T-helper 2 cell treated with Interferon-gamma antibody and Interleukin-4, amounts not matched to agents 5 μg/mL and 100 μg/mL, for 36 hours (primary cell): ENCODE data around the gene ETNK2.

ENCODE experiments used
- DNase-seq: peaks from one replicate; pipeline ENCODE4 v3.0.0; 2021; ENCODE audit warnings: low spot score
- H3K27ac Mint-ChIP-seq: one replicate; pipeline ENCODE4 v1.8.0; 2021; ENCODE audit warnings: mild to moderate bottlenecking, mixed read lengths
- H3K27me3 Mint-ChIP-seq: one replicate; pipeline ENCODE4 v1.8.0; 2021; ENCODE audit warnings: low read depth, mixed read lengths
- H3K36me3 Mint-ChIP-seq: one replicate; pipeline ENCODE4 v1.8.0; 2021; ENCODE audit warnings: low read depth, mixed read lengths
- H3K4me1 Mint-ChIP-seq: one replicate; pipeline ENCODE4 v1.8.0; 2021; ENCODE audit warnings: low read depth, mixed read lengths
- H3K4me3 Mint-ChIP-seq: one replicate; pipeline ENCODE4 v1.8.0; 2022; ENCODE audit warnings: mild to moderate bottlenecking, moderate library complexity, mixed read lengths
- H3K9me3 Mint-ChIP-seq: one replicate; pipeline ENCODE4 v1.8.0; 2021; ENCODE audit warnings: mixed read lengths

ETNK2 gene

DNA sequence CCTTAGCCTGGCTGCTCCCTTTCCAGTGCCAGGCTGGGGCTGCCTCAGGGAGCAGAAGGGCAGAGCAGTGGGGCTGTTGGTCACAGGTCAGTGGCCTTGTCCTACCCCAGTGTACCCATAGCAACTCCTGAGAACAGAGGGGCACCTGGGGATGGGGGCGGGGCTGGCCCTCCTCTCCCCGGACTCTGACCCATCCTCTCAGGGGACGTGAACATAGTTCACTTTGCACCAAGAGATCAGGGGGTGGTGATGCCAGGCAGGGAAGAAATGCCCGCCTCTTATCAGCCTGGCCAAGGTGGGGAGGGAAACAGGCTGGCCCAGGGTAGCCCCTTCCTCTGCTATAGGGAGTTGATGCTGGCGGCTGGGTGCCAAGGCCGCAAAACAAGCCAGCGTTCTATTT, 4.9 kb downstream of the ETNK2 start:
- Mint-ChIP-seq H3K36me3 (no peaks in the 10 kb centered on the region), H3K27me3 (peaks cover 16% of the 10 kb centered on the region), H3K4me1 (no peaks in the 10 kb centered on the region), H3K4me3 (no peak overlapping the region), H3K9me3 (no peaks in the 10 kb centered on the region), H3K27ac (no peak overlapping the region)
- no peak for DNase-seq

DNA sequence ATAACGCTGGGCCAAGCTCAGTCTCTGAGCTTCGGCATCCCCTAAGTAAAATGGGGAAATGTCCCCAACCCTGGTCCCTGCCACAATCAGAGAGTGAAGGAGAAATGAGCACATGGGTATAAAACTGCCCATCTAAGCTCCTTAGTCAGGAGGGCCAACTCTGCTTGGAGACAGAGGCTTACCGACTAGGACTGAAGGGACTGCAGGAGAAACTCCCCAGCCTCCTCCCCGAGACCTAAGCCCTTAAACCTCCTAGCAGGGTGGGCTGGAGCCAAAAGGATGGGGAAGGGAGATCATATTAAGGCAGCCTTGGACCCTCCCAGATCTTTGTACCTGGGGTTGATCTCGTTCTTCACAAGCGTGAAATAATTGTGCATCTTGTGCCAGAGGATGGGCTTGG, 5.5 kb downstream of the ETNK2 start:
- no peak overlapping the region for H3K4me3 Mint-ChIP-seq
- no peaks in the 10 kb centered on the region for H3K4me1 Mint-ChIP-seq
- DNase-seq: no peak
- H3K36me3 Mint-ChIP-seq: no peaks in the 10 kb centered on the region
- no peak overlapping the region for H3K27ac Mint-ChIP-seq
- no peaks in the 10 kb centered on the region for H3K9me3 Mint-ChIP-seq
- H3K27me3 Mint-ChIP-seq: peaks cover 16% of the 10 kb centered on the region

DNA sequence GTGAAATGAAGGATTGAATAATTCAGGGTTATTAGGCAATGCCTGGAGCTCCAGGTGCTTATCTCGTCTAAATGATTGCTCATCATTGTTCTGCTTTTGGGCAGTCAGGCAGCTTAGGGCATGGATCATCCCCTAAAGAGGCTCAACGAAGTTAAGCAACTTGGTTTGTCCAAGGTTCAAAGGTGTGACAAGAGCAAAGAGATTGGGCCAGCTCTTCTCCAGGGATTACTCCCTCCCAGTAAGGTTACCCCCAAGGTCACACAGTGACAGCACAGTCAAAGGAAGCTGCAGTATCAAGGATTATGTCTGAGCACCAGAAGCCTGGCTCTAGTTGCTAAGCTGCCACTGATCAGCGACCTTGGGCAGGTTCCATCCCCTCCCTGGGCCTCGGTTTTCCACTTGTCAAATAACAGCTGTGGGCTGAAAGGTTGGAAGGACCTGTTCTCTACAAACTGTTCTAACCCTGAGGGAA, 6.8 kb downstream of the ETNK2 start:
- no peak overlapping the region for H3K4me3 Mint-ChIP-seq
- H3K9me3 Mint-ChIP-seq: no peaks in the 10 kb centered on the region
- no peak for DNase-seq
- no peak overlapping the region for H3K27ac Mint-ChIP-seq
- no peaks in the 10 kb centered on the region for H3K36me3 Mint-ChIP-seq
- H3K27me3 Mint-ChIP-seq: peaks cover 7% of the 10 kb centered on the region
- H3K4me1 Mint-ChIP-seq: no peaks in the 10 kb centered on the region

DNA sequence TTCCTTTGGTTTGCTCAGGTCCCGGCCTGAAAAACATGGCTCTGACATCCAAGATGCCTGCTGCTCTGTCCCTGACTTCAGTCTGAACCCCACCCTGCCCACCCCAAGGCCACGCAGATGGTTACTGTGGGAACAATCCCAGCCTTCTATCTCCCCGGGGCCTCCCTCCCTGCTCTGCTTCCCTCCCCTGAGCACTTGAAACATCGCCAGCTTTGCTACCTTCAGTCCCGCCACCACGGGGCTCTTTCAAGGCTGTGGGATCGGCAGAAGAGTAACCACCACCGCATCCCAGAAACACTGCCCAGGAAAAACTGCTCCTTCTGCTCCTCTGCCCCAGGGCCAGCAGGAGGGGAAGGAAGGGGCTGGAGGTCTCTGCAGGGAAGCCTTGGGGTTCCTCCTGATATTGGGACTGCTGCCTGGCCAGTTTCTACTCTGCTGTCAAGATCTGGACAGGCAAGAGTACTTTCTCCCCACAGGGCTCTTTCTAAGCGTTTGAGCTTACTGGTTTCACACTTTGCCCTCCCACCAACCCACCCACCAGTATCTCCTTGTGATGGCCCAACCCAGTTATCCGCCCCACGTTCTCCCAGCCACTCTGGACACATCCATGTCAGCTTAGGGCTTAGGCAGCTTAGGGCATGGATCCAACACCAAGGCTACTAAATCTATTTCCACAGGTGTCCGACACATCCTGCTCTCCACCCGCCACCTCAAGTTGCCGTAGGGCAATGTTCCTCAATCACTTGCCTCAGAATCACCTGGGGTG, 8.4 kb downstream of the ETNK2 start:
- Mint-ChIP-seq H3K27ac (no peak overlapping the region), H3K4me3 (no peak overlapping the region), H3K9me3 (no peaks in the 10 kb centered on the region), H3K4me1 (no peaks in the 10 kb centered on the region), H3K27me3 (peaks cover 4% of the 10 kb centered on the region), H3K36me3 (no peaks in the 10 kb centered on the region)
- DNase-seq: no peak

DNA sequence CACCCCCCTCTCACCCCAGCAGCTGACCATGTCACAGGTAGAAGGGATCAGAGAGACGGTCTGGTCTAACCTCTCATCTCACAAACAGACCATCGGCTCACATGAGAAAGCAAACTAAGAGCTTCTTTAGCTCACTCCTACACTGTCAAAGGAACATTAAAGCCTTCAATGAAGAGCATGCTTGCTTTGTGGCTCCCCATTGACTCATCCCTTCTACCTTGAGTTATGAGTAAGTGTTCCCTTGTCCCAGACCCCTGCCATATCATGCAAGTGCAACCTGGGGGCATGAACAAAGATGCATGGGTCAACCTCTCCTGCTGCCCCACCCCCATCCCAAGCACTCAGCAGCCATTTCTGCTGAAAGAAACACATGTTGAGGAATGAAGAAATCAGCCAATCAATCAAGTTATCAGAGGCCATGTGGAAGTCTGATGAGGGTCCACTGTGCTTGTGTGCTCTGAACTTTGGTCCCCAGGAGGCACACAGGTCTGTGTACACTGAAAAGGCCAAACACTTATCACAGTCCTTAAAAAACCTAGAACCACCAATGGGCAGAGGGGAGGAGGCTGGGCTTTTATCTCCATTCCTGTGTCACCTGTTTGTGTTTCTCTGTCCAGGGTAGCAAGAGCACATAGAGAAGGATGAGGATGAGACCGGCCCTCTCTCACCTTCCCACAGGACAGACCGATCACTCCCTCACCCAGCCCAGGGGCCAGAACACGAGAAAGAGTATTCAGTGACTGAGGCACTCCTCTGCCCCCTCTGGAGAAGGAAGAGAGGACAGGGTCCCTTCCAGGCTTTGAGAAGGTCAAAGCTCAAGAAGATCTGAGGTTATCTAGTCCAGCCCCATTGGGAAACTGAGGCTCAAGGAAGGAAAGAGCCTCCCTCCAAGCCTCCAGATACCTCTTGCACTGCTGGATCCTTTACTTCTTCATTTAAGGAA, 9.5 kb downstream of the ETNK2 start:
- no peaks in the 10 kb centered on the region for H3K4me1 Mint-ChIP-seq
- no peak overlapping the region for H3K4me3 Mint-ChIP-seq
- H3K27ac Mint-ChIP-seq: no peak overlapping the region
- peaks cover 4% of the 10 kb centered on the region for H3K27me3 Mint-ChIP-seq
- no peak for DNase-seq
- H3K9me3 Mint-ChIP-seq: no peaks in the 10 kb centered on the region
- no peaks in the 10 kb centered on the region for H3K36me3 Mint-ChIP-seq

DNA sequence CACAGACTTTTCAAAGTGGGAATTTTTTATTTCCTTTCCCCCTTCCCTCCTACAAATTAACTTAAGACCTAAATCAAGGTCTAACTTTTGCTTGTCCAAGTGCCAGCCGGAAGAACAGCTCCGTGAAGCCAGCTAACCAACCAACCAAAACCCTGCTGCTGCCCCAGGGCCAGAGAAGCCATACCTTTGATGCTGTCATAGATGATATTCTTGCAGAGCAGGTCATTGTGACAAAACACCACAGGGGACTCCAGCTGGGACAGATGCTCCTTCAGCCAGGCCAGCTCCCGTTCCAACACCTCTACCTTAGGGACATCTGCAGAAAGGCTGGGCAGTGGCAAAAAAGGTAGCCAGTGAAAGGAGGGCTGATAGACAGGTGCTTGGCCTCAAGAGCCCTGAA, 10.7 kb downstream of the ETNK2 start:
- no peaks in the 10 kb centered on the region for H3K4me1 Mint-ChIP-seq
- H3K9me3 Mint-ChIP-seq: no peaks in the 10 kb centered on the region
- H3K27ac Mint-ChIP-seq: no peak overlapping the region
- no peak for DNase-seq
- no peak overlapping the region for H3K4me3 Mint-ChIP-seq
- no peaks in the 10 kb centered on the region for H3K36me3 Mint-ChIP-seq
- peaks cover 4% of the 10 kb centered on the region for H3K27me3 Mint-ChIP-seq

DNA sequence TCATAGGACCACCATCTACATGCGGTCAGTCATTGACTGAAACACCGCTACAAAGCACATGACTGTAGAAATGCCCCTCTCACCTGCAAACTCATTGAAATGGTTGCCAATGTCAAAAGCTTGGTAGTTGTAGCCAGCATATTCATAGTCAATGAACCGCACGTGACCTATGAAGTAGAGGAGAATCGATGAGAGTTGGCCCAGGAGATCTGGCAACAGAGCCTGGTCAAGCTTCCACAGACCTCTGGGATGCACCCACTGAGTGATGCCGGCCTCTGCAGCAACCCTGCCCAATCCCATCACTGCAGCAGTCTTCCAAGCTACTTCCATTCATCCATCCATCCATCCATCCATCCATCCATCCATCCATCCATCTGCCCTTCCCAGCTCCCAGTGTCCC, 11.9 kb downstream of the ETNK2 start:
- no peak for DNase-seq
- H3K4me1 Mint-ChIP-seq: no peaks in the 10 kb centered on the region
- peaks cover 2% of the 10 kb centered on the region for H3K27me3 Mint-ChIP-seq
- H3K9me3 Mint-ChIP-seq: no peaks in the 10 kb centered on the region
- no peak overlapping the region for H3K27ac Mint-ChIP-seq
- H3K4me3 Mint-ChIP-seq: no peak overlapping the region
- no peaks in the 10 kb centered on the region for H3K36me3 Mint-ChIP-seq

DNA sequence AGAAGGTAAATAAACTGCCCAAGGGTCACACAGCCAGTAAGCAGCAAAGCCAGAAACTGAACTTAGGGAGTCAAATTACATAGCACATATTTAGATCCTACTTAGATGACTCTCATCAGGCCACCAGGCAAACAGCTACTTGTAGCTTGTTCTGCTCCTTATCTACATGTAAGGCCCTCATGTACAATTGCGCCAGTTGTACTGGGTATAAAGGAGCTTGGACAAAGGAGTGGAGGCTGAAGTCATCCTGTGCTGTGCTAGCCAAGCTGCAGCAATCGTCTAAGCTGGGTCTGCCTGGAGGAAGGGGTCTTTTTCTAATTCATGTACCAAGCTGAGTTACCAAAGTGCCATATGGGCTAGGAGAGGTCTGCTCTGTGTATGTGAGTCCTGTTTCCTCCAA, 12.8 kb downstream of the ETNK2 start:
- Mint-ChIP-seq H3K36me3 (no peaks in the 10 kb centered on the region), H3K27ac (no peak overlapping the region), H3K9me3 (no peaks in the 10 kb centered on the region), H3K4me1 (no peaks in the 10 kb centered on the region), H3K4me3 (no peak overlapping the region), H3K27me3 (peaks cover 2% of the 10 kb centered on the region)
- DNase-seq: no peak

DNA sequence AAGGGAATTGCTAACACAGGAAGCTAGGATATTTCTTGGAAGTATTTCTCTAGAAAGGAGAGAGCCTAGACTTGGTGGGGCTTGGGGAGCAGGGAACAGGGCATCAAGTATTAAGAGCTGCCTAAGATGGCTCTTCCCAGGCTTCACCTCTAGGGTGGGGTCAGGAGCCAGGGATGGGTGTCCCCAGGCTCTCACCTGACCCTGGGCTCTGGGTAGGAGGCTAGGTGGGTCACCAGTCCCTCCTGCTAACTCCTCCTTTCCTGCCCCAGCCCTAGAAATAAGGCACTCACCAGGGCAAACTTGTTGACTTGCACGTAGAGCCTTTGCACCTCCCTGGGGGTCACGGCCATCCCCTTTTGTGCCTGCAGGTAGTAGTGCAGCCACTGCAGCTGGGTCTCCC, 15.0 kb downstream of the ETNK2 start:
- no peaks in the 10 kb centered on the region for H3K9me3 Mint-ChIP-seq
- H3K4me3 Mint-ChIP-seq: no peak overlapping the region
- no peak overlapping the region for H3K27ac Mint-ChIP-seq
- H3K36me3 Mint-ChIP-seq: no peaks in the 10 kb centered on the region
- no peak for DNase-seq
- peaks cover 2% of the 10 kb centered on the region for H3K27me3 Mint-ChIP-seq
- H3K4me1 Mint-ChIP-seq: no peaks in the 10 kb centered on the region

DNA sequence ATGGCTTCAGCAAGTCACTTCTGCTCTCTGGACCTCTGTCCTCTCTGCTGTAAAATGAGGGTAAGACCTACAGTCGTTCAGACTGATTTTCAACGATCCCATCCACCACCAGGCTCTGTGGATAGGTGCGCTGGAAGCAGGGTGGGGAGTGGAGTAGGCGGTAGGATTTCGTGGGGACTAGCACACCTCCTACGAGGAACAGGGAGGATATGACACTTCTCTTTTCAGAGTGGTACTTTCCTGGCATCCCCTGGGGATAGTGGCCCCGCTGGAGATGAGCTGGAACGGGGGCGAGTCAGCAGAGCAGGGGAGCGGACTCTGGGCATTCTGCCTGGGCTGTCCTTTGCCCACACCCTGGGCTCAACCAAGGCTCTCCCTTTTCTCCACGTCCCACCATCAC, 17.7 kb downstream of the ETNK2 start:
- Mint-ChIP-seq H3K9me3 (no peaks in the 10 kb centered on the region), H3K27me3 (peaks cover 2% of the 10 kb centered on the region), H3K27ac (no peak overlapping the region), H3K4me3 (no peak overlapping the region), H3K36me3 (no peaks in the 10 kb centered on the region), H3K4me1 (peaks cover 3% of the 10 kb centered on the region)
- DNase-seq: no peak

DNA sequence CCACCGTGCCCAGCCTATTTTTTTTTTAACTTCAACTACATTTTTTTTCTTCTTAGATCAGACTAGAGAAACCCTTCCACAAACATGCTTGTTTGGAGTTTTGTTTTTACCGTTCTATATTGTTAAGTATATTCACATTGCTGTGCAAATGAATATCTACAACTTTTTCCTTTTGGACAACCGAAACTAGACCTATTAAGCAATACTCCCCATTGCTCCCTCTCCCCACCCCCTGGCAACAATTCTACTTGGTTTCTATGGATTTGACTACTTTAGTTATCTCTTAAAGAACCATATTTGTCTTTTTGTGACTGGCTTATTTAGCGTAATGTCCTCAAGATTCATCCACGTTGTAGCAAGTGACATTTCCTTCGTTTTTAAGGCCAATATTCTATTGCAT, 19.1 kb downstream of the ETNK2 start:
- Mint-ChIP-seq H3K27ac (no peak overlapping the region), H3K36me3 (no peaks in the 10 kb centered on the region)

DNA sequence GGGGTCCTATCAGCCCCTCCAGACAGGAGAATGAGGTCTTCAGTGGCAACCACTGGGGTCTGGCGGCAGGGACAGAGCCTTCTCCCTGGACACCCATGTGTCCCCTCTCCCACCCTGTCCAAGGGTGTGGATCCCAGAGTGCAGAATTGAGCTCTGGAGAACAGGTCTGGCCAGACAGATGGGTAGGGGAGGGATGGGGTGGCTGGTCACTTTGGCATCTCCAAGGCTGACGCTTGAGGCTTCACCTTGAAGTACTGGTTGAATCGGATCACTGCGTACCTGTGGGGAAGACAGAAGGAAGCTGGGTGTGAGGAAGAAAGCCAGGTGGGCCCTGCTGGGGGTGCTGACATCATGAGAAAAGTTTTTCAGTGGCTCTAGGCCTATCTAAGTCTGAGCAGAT, 19.9 kb downstream of the ETNK2 start:
- H3K27ac Mint-ChIP-seq: no peak overlapping the region
- no peaks in the 10 kb centered on the region for H3K9me3 Mint-ChIP-seq
- no peak overlapping the region for H3K4me3 Mint-ChIP-seq
- peaks cover 7% of the 10 kb centered on the region for H3K4me1 Mint-ChIP-seq
- no peaks in the 10 kb centered on the region for H3K27me3 Mint-ChIP-seq
- no peak for DNase-seq
- H3K36me3 Mint-ChIP-seq: no peaks in the 10 kb centered on the region

More for the DNA sequence above, 19.1 kb downstream of the ETNK2 start:
- DNase-seq: no peak
- Mint-ChIP-seq H3K4me1 (peaks cover 7% of the 10 kb centered on the region), H3K27me3 (no peaks in the 10 kb centered on the region), H3K9me3 (no peaks in the 10 kb centered on the region), H3K4me3 (no peak overlapping the region)

DNA sequence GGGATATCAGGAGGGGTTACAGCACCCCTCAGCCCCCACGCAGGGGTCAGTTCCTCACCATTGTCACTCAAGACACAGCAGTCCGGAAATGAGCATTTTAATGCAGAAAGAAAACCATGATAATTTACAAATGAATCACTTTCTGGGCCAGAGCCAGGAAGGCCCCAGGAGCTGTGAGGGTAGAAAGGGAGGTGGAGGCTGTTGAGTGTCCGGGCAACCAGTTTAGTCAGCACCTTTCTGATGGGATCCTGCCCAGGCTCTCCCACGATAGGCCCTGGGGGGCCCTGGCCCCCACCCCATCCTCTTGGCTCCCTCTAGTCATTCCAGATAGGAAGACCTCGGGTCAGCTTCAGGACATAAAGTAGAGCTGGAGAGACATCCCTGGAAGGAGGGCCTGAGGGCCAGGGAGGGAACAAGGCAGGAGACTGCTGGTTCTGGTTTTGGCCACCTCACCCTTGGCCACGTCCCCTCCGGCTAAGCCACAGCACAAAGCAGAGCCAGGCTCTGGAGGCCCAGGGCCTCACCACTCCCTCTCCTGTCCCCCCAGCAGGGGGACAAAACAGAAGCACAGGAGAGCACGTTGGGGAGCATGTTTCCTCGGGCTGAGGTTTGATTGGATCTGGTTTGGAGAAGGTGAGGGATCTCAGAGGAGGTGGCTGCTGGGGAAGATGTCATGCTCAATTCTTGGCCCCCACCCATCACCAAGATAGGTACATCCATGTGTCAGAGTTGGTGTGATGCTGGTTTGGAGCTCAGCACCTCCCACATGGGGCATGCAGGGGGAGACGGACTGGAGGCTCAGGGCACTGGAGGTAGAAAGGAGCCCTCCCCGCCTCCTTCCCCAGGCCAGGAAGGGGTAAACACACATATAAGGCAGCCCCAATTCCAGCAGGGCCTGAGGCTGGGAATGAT, 20.6 kb downstream of the ETNK2 start:
- no peak overlapping the region for H3K4me3 Mint-ChIP-seq
- H3K27me3 Mint-ChIP-seq: no peaks in the 10 kb centered on the region
- H3K4me1 Mint-ChIP-seq: peaks cover 7% of the 10 kb centered on the region
- H3K27ac Mint-ChIP-seq: no peak overlapping the region
- H3K9me3 Mint-ChIP-seq: no peaks in the 10 kb centered on the region
- no peak for DNase-seq
- H3K36me3 Mint-ChIP-seq: no peaks in the 10 kb centered on the region
